Spinal cord (tissue), 10 donors: ENCODE measurements around the gene CLN5. TPM values are rescaled to one million over a fixed set of nuclear protein-coding genes. Genes with fewer than 3 reads are reported as not detected.
A peak's percentile ranks its signal among the peaks of the same experiment; 100 is the strongest.

Experiments
- DNase-seq, 6 donors: peaks; one replicate each; pipeline versions ENCODE4 v3.0.0 to v3.0.0-alpha.2; 2013 to 2015; ENCODE audit warnings: low spot score in 6 of 6, low read depth in 4 of 6
- H3K27ac ChIP-seq: one replicate; pipeline ENCODE4 v1.5.1; 2013; ENCODE audit warnings: low read depth, low read length, control low read depth
- H3K27me3 ChIP-seq: one replicate; pipeline ENCODE4 v1.6.1; 2013; ENCODE audit warnings: low read length; ENCODE audit not compliant: control insufficient read depth, insufficient read depth
- H3K36me3 ChIP-seq: one replicate; pipeline ENCODE4 v1.6.1; 2013; ENCODE audit warnings: low read length; ENCODE audit not compliant: control insufficient read depth, insufficient read depth
- H3K4me1 ChIP-seq: one replicate; pipeline ENCODE4 v1.6.1; 2013; ENCODE audit warnings: low read length; ENCODE audit not compliant: control insufficient read depth, insufficient read depth
- H3K4me3 ChIP-seq: one replicate; pipeline ENCODE4 v1.5.1; 2013; ENCODE audit warnings: low read depth, low read length, control low read depth
- H3K9me3 ChIP-seq: one replicate; pipeline ENCODE4 v1.6.1; 2013; ENCODE audit warnings: low read length; ENCODE audit not compliant: control insufficient read depth, insufficient read depth
- WGBS: methylation state at CpG from one replicate; pipeline ENCODE4 v1.1.5; 2013; ENCODE audit warnings: missing lambda C conversion rate; ENCODE audit not compliant: insufficient coverage; 5-methylcytosine and 5-hydroxymethylcytosine counted together
- polyA plus RNA-seq, 2 donors: library from polyadenylated mRNA; unstranded; fragments of 120-200 nt; gene quantifications; one replicate each; pipeline ENCODE4 v1.2.1, GENCODE V29; 2013; ENCODE audit not compliant: insufficient read length in 2 of 2
- total RNA-seq, 2 donors: library from RNA; depleted of rRNA in 1 of 2; stranded (reverse); fragments of 120-200 nt in 1 of 2; fragments of >200 nt in 1 of 2; gene quantifications; one replicate each; pipeline versions ENCODE4 v1.2.3 to v1.2.4, GENCODE V29; 2013 to 2014
- donor health status: healthy.

The CLN5 gene
- total and polyA plus RNA-seq, 4 donors: 33.1 to 55.9 (median 39.8) TPM

GRCh38 chr13:76973920-76974617 is 17.8 kb upstream of the CLN5 start:
- H3K9me3 ChIP-seq: no peaks in the 10 kb centered on the region
- 91% methylated on average over 6 of the region's 6 CpGs for WGBS

GRCh38 chr13:76974618-76974975 is 17.3 kb upstream of the CLN5 start:
- Histone ChIP-seq H3K27me3 (no peaks in the 10 kb centered on the region), H3K4me3 (no peak overlapping the region), H3K36me3 (no peaks in the 10 kb centered on the region), H3K4me1 (peaks cover 5% of the 10 kb centered on the region), H3K27ac (no peak overlapping the region), H3K9me3 (no peaks in the 10 kb centered on the region)
- WGBS: no CpG with 5 or more reads among the region's 3 CpGs
- no peak for DNase-seq

More at GRCh38 chr13:76973920-76974617, 17.8 kb upstream of the CLN5 start:
- no peak overlapping the region for H3K27ac ChIP-seq
- H3K27me3 ChIP-seq: no peaks in the 10 kb centered on the region
- no peaks in the 10 kb centered on the region for H3K36me3 ChIP-seq
- no peak for DNase-seq
- no peak overlapping the region for H3K4me3 ChIP-seq
- peaks cover 5% of the 10 kb centered on the region for H3K4me1 ChIP-seq

- WGBS: 90% methylated on average over 6 of the region's 6 CpGs
- Histone ChIP-seq H3K27me3 (peaks cover 9% of the 10 kb centered on the region), H3K4me3 (no peak overlapping the region), H3K36me3 (no peaks in the 10 kb centered on the region), H3K9me3 (no peaks in the 10 kb centered on the region), H3K27ac (no peak overlapping the region), H3K4me1 (peaks cover 11% of the 10 kb centered on the region)
- DNase-seq: no peak
These were observed 16.0 kb upstream of the CLN5 start for GRCh38 chr13:76975863-76976262.

GRCh38 chr13:76976490-76976889 is 15.4 kb upstream of the CLN5 start:
- WGBS: 78% methylated on average over 6 of the region's 8 CpGs
- no peaks in the 10 kb centered on the region for H3K36me3 ChIP-seq
- no peaks in the 10 kb centered on the region for H3K9me3 ChIP-seq
- DNase-seq: peak in 1 of 6 donors; percentile 31
- peaks cover 11% of the 10 kb centered on the region for H3K4me1 ChIP-seq
- H3K4me3 ChIP-seq: no peak overlapping the region
- H3K27me3 ChIP-seq: peaks cover 9% of the 10 kb centered on the region
- no peak overlapping the region for H3K27ac ChIP-seq

- no peak for DNase-seq
These were observed 15.0 kb upstream of the CLN5 start for GRCh38 chr13:76976929-76977328.

GRCh38 chr13:76980075-76980718 is 11.7 kb upstream of the CLN5 start:
- peak in 2 of 6 donors; percentile 76 to 87 for DNase-seq
- Histone ChIP-seq H3K4me3 (no peak overlapping the region), H3K36me3 (no peaks in the 10 kb centered on the region), H3K4me1 (peaks cover 6% of the 10 kb centered on the region), H3K9me3 (no peaks in the 10 kb centered on the region), H3K27ac (no peak overlapping the region), H3K27me3 (peaks cover 9% of the 10 kb centered on the region)
- 0% methylated on average over 25 of the region's 34 CpGs for WGBS

More at GRCh38 chr13:76976929-76977328, 15.0 kb upstream of the CLN5 start:
- H3K4me1 ChIP-seq: peaks cover 11% of the 10 kb centered on the region
- WGBS: 95% methylated on average over 5 of the region's 5 CpGs
- H3K4me3 ChIP-seq: no peak overlapping the region
- H3K27me3 ChIP-seq: peaks cover 9% of the 10 kb centered on the region
- H3K9me3 ChIP-seq: no peaks in the 10 kb centered on the region
- H3K27ac ChIP-seq: no peak overlapping the region
- H3K36me3 ChIP-seq: no peaks in the 10 kb centered on the region

GRCh38 chr13:76982061-76982460 is 9.8 kb upstream of the CLN5 start:
- 51% methylated on average over 4 of the region's 6 CpGs for WGBS
- no peaks in the 10 kb centered on the region for H3K9me3 ChIP-seq
- H3K27me3 ChIP-seq: peaks cover 9% of the 10 kb centered on the region
- H3K27ac ChIP-seq: no peak overlapping the region
- H3K36me3 ChIP-seq: no peaks in the 10 kb centered on the region
- H3K4me3 ChIP-seq: no peak overlapping the region
- no peak for DNase-seq
- H3K4me1 ChIP-seq: peaks cover 6% of the 10 kb centered on the region

GRCh38 chr13:76983676-76984075 is 8.2 kb upstream of the CLN5 start:
- H3K4me1 ChIP-seq: peaks cover 6% of the 10 kb centered on the region
- no peaks in the 10 kb centered on the region for H3K36me3 ChIP-seq
- no CpG with 5 or more reads among the region's 5 CpGs for WGBS

GRCh38 chr13:76991432-76991795 is 467 bp upstream of the CLN5 start:
- peak in 2 of 6 donors; percentile 7 to 22 for DNase-seq
- Histone ChIP-seq H3K9me3 (no peaks in the 10 kb centered on the region), H3K27me3 (no peaks in the 10 kb centered on the region), H3K36me3 (peaks cover 4% of the 10 kb centered on the region), H3K27ac (peak overlapping the region; percentile 68), H3K4me3 (peak overlapping the region; percentile 84), H3K4me1 (peaks cover 12% of the 10 kb centered on the region)
- 43% methylated on average over 11 of the region's 15 CpGs for WGBS

More at GRCh38 chr13:76983676-76984075, 8.2 kb upstream of the CLN5 start:
- H3K27ac ChIP-seq: no peak overlapping the region
- H3K4me3 ChIP-seq: no peak overlapping the region
- peaks cover 9% of the 10 kb centered on the region for H3K27me3 ChIP-seq
- H3K9me3 ChIP-seq: no peaks in the 10 kb centered on the region
- no peak for DNase-seq

- 1% methylated on average over 19 of the region's 20 CpGs for WGBS
- H3K36me3 ChIP-seq: peaks cover 7% of the 10 kb centered on the region
- peak in 3 of 6 donors; percentile 19 to 37 (median 21) for DNase-seq
- H3K27ac ChIP-seq: peak overlapping the region; percentile 79
- no peaks in the 10 kb centered on the region for H3K9me3 ChIP-seq
- no peaks in the 10 kb centered on the region for H3K27me3 ChIP-seq
- H3K4me1 ChIP-seq: peaks cover 12% of the 10 kb centered on the region
- peak overlapping the region; percentile 84 for H3K4me3 ChIP-seq
These were observed 694 bp downstream of the CLN5 start for GRCh38 chr13:76992548-76993001.
